Measurements from ENCODE around the gene SLC38A4.

The SLC38A4 gene

GRCh38 chr12:46777587-46777986 lies 48.2 kb downstream of the SLC38A4 start:
- no peak for DNase-seq (ENCODE audit: low spot score)
- TF ChIP-seq, protein P1, sequence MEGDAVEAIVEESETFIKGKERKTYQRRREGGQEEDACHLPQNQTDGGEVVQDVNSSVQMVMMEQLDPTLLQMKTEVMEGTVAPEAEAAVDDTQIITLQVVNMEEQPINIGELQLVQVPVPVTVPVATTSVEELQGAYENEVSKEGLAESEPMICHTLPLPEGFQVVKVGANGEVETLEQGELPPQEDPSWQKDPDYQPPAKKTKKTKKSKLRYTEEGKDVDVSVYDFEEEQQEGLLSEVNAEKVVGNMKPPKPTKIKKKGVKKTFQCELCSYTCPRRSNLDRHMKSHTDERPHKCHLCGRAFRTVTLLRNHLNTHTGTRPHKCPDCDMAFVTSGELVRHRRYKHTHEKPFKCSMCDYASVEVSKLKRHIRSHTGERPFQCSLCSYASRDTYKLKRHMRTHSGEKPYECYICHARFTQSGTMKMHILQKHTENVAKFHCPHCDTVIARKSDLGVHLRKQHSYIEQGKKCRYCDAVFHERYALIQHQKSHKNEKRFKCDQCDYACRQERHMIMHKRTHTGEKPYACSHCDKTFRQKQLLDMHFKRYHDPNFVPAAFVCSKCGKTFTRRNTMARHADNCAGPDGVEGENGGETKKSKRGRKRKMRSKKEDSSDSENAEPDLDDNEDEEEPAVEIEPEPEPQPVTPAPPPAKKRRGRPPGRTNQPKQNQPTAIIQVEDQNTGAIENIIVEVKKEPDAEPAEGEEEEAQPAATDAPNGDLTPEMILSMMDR (IDR thresholded peaks at IDR 0.05; ENCODE audit: extremely low read depth, missing control alignments) = no peak

- no peak for DNase-seq (ENCODE audit: low spot score)
- TF ChIP-seq, protein P1 (IDR thresholded peaks at IDR 0.05; ENCODE audit: extremely low read depth, missing control alignments) = no peak
Observed at GRCh38 chr12:46775796-46776195, 50.0 kb downstream of the SLC38A4 start.

- DNase-seq (ENCODE audit: low spot score) = no peak
- TF ChIP-seq, protein P1 (IDR thresholded peaks at IDR 0.05; ENCODE audit: extremely low read depth, missing control alignments) = no peak
Observed at GRCh38 chr12:46774322-46774633, 51.5 kb downstream of the SLC38A4 start.

DNA sequence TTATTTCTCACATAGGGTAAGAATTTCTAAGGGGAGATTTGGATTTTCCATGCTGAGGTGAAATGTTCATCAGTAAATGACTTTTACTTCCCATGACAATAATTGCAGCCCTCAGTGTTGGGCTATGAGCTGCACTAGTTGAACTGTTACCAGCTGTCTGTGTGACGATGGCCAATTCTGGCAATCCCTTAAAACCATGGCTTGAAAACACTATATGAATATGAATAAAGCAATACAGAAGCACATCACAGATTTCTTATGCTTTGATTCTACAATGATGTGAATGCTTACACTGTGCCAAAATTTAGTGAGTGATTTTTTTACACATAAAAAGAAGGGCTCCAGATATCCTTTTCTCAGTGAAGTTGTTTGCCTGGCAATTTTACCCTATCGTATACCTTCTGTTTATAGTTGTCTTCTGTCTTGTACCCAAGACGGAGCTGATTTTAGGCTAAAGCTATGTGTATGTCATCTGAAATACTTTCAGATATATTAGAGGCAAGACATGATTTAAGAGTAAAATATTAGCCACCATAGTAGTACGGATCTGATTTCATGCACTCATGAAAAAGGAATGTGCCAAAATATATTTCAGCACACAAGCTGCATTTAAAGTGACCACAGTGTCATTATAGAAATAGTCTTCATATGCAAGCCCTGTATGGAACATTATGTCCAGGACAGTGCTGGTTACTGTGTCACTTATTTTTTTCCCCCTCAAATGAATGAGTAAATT lies 52.0 kb downstream of the SLC38A4 start:
- no peak for DNase-seq (ENCODE audit: low spot score)
- TF ChIP-seq, protein P1 (IDR thresholded peaks at IDR 0.05; ENCODE audit: extremely low read depth, missing control alignments) = no peak

- TF ChIP-seq, protein P1 (IDR thresholded peaks at IDR 0.05; ENCODE audit: extremely low read depth, missing control alignments) = no peak
- DNase-seq (ENCODE audit: low spot score) = no peak
Observed at GRCh38 chr12:46771268-46771827, 54.4 kb downstream of the SLC38A4 start.

GRCh38 chr12:46770501-46771183 lies 55.2 kb downstream of the SLC38A4 start:
- no peak for DNase-seq (ENCODE audit: low spot score)
- TF ChIP-seq, protein P1 (IDR thresholded peaks at IDR 0.05; ENCODE audit: extremely low read depth, missing control alignments) = no peak

- TF ChIP-seq, protein P1 (IDR thresholded peaks at IDR 0.05; ENCODE audit: extremely low read depth, missing control alignments) = no peak
- DNase-seq (ENCODE audit: low spot score) = no peak
Observed at GRCh38 chr12:46764005-46764404, 61.8 kb downstream of the SLC38A4 start.
